Stimulated activated naive CD8-positive, alpha-beta T cell treated with anti-CD3 and anti-CD28 coated beads, Interleukin-15, Interleukin-2, amounts not matched to agents 100 ng/mL and 50 ng/mL, for 24 hours (primary cell): ENCODE data around the gene CHTF18.
"Not testable (repeated sequence)": the region's sequence is repeated elsewhere in the genome, so short reads cannot be mapped to it uniquely, and the experiment has no call there.

Experiments used
- H3K27ac Mint-ChIP-seq: one replicate; pipeline ENCODE4 v1.8.0; 2021; ENCODE audit warnings: mild to moderate bottlenecking, mixed read lengths
- H3K27me3 Mint-ChIP-seq: one replicate; pipeline ENCODE4 v1.8.0; 2021; ENCODE audit warnings: mixed read lengths
- H3K36me3 Mint-ChIP-seq: one replicate; pipeline ENCODE4 v1.8.0; 2021; ENCODE audit warnings: low read depth, mixed read lengths
- H3K4me1 Mint-ChIP-seq: one replicate; pipeline ENCODE4 v1.8.0; 2021; ENCODE audit warnings: low read depth, mixed read lengths
- H3K4me3 Mint-ChIP-seq: one replicate; pipeline ENCODE4 v1.8.0; 2021; ENCODE audit warnings: mild to moderate bottlenecking, mixed read lengths
- H3K9me3 Mint-ChIP-seq: one replicate; pipeline ENCODE4 v1.8.0; 2021; ENCODE audit warnings: mixed read lengths

The CHTF18 gene

DNA sequence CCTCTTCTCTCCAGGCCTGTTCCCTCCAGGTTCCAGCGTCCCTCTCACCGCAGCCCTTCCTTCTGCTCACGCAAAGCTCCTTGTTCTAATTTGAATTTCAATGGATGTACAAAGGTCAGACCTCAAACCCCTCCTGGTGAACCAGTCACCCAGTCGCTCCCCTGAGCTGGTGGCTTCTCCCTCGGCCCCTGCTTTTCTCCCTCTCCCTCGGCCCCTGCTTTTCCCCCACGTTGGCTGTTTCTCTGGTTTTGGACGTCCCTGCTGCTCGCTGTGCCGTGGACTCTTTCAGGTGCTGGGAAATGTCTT, 36.5 kb upstream of the CHTF18 start:
- Mint-ChIP-seq H3K9me3 (no peaks in the 10 kb centered on the region), H3K27ac (no peak overlapping the region), H3K4me3 (no peak overlapping the region), H3K36me3 (no peaks in the 10 kb centered on the region), H3K4me1 (no peaks in the 10 kb centered on the region), H3K27me3 (no peaks in the 10 kb centered on the region)

DNA sequence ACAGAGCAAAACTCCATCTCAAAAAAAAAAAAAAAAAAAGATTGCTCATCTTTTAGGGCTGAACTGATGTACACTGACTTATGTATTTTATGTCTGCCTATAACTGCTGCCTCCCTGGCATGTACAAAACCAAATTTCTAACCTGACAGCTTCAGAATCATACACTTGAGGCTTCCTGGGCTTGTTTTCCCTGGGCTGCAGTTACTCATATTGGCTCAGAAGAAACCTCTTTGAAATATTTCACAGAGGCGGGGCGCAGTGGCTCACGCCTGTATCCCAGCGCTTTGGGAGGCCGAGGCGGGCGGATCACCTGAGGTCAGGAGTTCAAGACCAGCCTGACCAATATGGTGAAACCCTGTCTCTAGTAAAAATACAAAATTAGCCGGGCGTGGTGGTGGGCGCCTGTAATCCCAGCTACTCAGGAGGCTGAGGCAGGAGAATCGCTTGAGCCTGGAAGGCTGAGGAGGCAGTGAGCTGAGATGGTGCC, 34.3 kb upstream of the CHTF18 start:
- H3K9me3 Mint-ChIP-seq, H3K27ac Mint-ChIP-seq, H3K36me3 Mint-ChIP-seq, H3K27me3 Mint-ChIP-seq, H3K4me3 Mint-ChIP-seq, H3K4me1 Mint-ChIP-seq: not testable (repeated sequence)

DNA sequence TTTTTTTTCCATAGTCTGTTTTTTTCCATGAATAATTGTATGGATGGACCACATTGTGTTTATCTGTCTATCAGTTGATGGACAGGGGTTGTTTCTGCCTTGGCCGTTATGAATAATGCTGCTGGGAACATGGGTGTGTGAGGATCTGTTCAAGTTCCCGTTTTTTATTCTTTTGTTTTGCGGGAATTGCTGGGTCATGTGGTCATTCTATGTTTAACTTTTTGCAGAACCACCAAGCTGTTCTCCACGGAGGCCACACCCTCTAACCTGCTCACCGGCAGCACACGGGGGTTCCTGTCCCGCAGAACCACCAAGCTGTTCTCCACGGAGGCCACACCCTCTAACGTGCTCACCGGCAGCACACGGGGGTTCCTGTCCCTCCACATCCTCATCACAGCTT, 33.8 kb upstream of the CHTF18 start:
- H3K36me3 Mint-ChIP-seq, result no peaks in the 10 kb centered on the region
- no peak overlapping the region for H3K27ac Mint-ChIP-seq
- no peaks in the 10 kb centered on the region for H3K9me3 Mint-ChIP-seq
- no peaks in the 10 kb centered on the region for H3K4me1 Mint-ChIP-seq
- H3K4me3 Mint-ChIP-seq, result no peak overlapping the region
- peaks cover 5% of the 10 kb centered on the region for H3K27me3 Mint-ChIP-seq

DNA sequence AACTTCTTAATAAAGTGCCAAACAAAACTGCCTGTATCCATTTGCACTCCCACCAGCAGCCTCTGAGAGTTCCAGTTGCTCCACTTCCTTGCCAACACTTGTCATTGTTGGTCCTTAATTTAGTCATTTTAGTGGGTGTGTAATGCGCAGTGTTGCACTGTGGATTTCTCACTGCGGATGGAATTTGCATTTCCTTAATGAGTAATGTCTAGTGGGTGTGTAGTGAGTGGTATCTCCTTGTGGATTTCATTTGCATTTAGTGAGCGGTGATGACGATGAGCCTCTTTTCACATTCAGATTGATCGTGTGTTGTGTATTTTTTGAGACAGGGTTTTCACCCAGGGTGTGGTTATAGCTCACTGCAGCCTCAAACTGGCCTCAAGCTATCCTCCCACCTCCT, 32.0 kb upstream of the CHTF18 start:
- no peak overlapping the region for H3K27ac Mint-ChIP-seq
- no peaks in the 10 kb centered on the region for H3K9me3 Mint-ChIP-seq
- no peaks in the 10 kb centered on the region for H3K36me3 Mint-ChIP-seq
- H3K4me3 Mint-ChIP-seq, result no peak overlapping the region
- no peaks in the 10 kb centered on the region for H3K4me1 Mint-ChIP-seq
- H3K27me3 Mint-ChIP-seq, result peaks cover 5% of the 10 kb centered on the region

DNA sequence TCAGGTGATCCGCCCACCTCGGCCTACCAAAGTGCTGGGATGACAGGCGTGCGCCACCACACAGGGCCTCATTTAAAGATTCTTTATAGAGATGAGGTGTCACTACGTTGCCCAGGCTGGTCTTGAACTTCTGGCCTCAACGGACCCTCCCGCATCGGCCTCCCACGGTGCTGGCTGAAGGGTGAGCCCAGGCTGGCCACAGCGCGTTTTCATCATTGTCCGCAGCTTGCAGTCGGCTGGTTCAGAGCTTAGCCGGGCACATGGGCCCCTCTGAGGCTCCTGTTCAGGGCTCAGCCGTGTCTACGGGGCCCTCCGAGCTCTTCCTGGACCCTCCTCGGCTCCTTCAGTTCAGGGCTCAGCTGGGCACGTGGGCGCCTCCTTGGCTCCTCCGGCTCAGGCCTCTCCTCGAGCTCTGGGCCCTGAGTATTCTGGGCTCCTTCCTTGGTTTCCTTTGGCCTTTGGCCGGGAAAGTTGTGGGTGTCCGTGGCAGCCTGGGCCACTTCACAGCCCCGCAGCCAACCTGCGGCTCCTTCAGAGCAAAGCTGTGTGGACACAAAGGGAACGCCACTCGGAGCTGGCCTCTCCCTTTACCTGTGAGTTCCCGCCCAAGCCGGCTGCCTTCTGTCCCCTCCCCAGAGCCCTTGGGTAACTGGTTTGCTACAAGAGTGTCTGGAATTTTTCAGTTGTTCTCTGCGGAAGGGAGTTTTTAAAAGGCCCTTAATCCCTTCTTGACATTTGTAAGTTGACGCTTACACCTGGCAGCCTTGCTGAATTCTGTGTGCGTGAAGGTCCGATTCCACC, 29.1 kb upstream of the CHTF18 start:
- no peaks in the 10 kb centered on the region for H3K36me3 Mint-ChIP-seq
- no peaks in the 10 kb centered on the region for H3K4me1 Mint-ChIP-seq
- no peak overlapping the region for H3K27ac Mint-ChIP-seq
- peaks cover 5% of the 10 kb centered on the region for H3K27me3 Mint-ChIP-seq
- no peaks in the 10 kb centered on the region for H3K9me3 Mint-ChIP-seq
- no peak overlapping the region for H3K4me3 Mint-ChIP-seq

DNA sequence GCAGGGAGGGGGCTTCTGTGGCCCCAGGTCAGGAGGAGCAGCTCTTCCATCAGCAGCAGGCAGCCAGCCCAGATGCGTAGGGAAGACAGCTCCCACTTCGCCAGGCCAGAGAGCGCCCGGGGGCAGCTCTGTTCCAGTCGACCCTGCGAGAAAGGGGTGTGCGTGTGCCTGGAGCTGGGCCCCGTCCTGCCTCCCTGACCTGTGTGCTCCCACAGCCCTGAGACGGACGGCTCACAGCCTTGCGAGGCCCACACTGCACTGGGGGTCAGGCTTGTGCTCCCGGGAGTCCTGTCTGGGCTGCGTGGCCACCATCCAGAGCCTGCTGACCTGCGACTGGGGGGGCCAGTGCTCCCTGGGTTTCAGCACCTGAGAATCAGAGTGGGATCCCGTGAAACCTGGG, 28.4 kb upstream of the CHTF18 start:
- Mint-ChIP-seq H3K27me3 (peaks cover 5% of the 10 kb centered on the region), H3K36me3 (no peaks in the 10 kb centered on the region), H3K9me3 (no peaks in the 10 kb centered on the region), H3K4me3 (no peak overlapping the region), H3K27ac (no peak overlapping the region), H3K4me1 (no peaks in the 10 kb centered on the region)

DNA sequence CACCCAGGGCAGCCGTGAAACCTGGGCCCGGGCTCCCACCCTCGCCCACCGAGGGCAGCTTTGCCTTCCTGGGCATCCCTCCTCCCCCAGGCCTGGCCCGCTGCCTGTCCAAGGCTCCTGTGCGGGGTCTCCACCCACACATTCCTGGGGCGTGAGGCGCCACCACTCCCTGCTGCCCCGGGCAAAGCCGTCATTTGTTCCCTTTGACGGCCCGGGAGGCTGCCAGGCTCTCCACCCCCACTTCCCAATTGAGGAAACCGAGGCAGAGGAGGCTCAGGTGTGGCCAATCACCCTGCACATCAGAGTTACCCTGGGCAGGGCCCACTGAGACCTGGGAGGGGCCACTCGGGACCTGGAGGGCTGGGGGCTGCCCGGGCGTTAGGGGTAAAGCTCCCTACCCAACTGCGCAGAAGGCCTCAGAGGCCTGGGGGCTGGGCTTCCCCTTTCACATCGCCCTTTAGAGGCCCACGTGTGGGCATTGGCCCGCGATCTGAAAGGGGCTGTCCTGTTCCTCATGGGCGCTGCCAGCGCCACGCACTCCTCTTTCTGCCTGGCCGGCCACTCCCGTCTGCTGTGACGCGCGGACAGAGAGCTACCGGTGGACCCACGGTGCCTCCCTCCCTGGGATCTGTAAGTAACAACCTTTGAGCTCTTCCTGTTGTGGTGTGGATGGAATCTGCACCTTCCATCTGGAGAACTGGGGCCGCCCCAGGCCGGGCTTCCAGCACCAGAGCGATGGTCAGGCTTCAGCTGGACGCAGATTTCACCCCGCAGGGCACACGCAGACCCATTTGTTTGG, 27.7 kb upstream of the CHTF18 start, which contains the start of gene MSLN:
MSLN (plus strand) TSS at position 190 of the 799 bp plus-strand sequence. CDS start 1,947 bp downstream, outside the sequence.
- no peaks in the 10 kb centered on the region for H3K9me3 Mint-ChIP-seq
- no peak within 1 kb of the TSS for H3K4me3 Mint-ChIP-seq
- peaks cover 5% of the 10 kb centered on the region for H3K27me3 Mint-ChIP-seq
- H3K27ac Mint-ChIP-seq, result no peak within 1 kb of the TSS
- no peaks in the 10 kb centered on the region for H3K4me1 Mint-ChIP-seq
- no peaks in the 10 kb centered on the region for H3K36me3 Mint-ChIP-seq

DNA sequence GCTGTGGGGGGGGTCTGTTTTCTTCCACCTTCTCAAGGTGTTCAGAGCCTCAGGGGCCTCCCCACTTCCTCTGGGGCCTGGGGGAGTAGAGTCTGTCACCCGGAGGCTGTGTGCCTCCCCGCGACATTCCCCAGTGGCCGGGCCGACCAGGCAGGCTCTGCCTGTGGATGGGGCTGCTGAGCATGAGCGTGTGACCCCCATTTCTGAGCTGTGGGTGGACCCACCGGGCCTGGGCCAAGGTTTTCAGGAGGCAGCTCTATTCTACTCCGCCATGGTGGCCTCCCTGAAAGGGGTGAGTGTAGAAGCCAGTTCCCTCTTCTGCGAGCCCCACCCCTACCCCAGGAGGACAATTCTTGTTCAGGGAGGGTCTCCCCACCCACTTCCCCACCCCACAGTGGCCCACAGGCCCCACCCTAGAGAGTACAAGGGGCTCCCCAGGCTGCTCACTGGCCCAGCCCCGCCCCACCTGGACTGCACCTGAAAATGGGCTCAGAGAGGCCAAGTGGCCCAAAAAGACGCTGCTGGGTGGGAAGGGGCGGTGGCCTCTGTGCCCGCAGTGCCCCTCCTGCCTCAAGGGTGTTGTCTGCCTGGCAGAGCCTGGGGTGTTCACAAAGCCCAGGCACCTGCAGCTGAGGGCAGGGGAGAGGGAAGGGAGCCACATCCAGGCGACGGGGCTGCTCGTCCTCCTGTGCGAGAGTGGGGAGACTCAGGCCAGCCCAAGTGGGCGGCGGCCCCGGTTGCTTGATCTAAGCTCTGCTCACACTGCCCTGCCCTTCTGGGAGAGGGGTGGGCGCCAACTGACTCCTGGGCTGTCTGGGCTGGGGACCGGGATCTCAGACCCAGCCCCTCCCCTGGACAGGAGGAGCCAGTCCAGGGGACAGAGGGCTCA, 26.6 kb upstream of the CHTF18 start:
- Mint-ChIP-seq H3K4me3 (no peak overlapping the region), H3K27ac (no peak overlapping the region), H3K9me3 (no peaks in the 10 kb centered on the region), H3K27me3 (peaks cover 5% of the 10 kb centered on the region), H3K4me1 (no peaks in the 10 kb centered on the region), H3K36me3 (no peaks in the 10 kb centered on the region)

DNA sequence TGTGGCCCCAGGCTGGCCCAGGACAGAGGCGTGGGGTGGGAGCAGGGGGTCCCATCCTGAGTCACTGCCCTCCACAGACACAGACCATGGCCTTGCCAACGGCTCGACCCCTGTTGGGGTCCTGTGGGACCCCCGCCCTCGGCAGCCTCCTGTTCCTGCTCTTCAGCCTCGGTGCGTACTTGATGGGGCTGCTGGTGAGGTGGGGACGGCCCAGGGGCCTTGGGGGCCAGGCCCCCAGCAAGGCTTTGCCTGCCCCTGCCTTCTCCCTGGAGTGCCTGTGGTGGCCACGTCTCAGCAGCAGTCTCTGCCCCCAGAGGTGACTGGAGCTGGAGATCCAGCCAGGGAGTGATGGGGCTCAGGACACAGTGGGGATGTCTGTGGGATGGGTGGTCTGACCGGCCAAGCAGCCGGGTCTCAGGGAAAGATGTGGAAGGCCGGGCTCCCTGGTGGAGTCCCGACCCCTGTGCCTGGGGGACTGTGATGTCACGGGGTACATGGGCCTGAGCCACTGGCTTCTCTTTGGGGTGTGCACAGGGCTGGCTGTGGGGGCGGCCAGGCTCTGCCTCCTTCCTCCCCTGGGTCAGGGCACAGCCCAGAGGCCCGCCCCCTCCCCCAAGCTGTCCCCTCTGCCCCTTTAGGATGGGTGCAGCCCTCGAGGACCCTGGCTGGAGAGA, 25.7 kb upstream of the CHTF18 start:
- Mint-ChIP-seq H3K9me3 (no peaks in the 10 kb centered on the region), H3K27ac (no peak overlapping the region), H3K4me3 (no peak overlapping the region), H3K4me1 (no peaks in the 10 kb centered on the region), H3K27me3 (peaks cover 2% of the 10 kb centered on the region), H3K36me3 (no peaks in the 10 kb centered on the region)

DNA sequence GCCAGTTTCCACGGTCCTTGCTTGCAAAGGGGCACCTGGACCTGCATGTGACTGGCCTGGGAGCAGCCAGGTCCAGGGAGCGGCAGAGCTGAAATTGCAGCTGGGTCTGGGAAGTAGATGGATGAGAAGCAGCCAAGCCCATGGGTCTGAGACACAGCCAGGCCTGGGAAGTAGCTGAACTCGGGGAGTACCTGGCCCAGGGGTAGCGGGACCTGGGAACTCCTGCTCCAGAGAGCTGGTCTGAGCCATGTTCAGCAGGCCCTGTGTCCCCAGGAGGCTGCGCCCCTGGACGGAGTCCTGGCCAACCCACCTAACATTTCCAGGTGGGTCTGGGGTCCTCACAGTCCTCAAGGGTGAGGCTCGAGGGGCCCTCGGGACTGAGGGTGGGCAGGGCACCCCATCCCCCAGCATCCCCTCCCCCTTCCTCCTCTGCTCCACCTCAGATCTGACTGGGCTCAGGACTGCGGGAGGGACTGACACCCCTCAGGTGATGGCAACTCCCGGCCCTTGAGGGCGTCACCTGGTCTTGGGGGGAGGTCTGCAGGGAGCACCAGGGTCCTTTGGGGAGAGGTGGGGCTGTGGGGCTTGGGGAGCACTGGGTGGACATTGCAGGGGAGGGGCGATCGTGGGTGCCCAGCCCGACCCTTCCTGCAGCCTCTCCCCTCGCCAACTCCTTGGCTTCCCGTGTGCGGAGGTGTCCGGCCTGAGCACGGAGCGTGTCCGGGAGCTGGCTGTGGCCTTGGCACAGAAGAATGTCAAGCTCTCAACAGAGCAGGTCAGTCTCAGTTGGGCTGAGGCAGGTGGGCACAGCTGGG, 24.8 kb upstream of the CHTF18 start:
- no peaks in the 10 kb centered on the region for H3K4me1 Mint-ChIP-seq
- no peak overlapping the region for H3K4me3 Mint-ChIP-seq
- no peaks in the 10 kb centered on the region for H3K36me3 Mint-ChIP-seq
- no peaks in the 10 kb centered on the region for H3K9me3 Mint-ChIP-seq
- H3K27ac Mint-ChIP-seq, result no peak overlapping the region
- H3K27me3 Mint-ChIP-seq, result no peaks in the 10 kb centered on the region

DNA sequence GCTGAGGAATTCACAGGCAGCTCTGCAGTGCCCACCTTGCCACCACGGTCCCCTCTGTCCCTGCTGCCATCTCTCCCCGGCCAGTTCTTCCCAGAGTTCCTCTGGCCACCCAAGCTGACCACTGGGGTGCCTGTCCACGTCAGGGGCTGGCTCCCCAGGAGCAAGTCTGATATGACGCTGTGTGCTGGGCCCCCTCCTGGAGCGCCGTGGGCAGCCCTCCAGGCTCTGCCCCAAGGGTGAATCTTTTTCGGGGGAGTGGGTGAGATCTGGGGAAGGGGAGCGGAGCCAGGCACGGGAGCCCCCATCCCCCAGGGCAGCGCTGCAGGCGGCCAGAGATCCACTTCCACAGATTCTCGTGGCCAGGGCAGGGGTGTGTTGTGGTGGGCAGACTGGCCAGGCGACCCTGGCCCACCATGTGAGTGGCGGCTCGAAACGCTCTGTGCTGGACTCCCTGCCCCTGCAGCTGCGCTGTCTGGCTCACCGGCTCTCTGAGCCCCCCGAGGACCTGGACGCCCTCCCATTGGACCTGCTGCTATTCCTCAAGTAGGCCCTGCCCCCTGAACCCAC, 24.2 kb upstream of the CHTF18 start:
- Mint-ChIP-seq H3K4me3 (no peak overlapping the region), H3K27ac (no peak overlapping the region), H3K9me3 (no peaks in the 10 kb centered on the region), H3K27me3 (no peaks in the 10 kb centered on the region), H3K36me3 (no peaks in the 10 kb centered on the region), H3K4me1 (no peaks in the 10 kb centered on the region)

DNA sequence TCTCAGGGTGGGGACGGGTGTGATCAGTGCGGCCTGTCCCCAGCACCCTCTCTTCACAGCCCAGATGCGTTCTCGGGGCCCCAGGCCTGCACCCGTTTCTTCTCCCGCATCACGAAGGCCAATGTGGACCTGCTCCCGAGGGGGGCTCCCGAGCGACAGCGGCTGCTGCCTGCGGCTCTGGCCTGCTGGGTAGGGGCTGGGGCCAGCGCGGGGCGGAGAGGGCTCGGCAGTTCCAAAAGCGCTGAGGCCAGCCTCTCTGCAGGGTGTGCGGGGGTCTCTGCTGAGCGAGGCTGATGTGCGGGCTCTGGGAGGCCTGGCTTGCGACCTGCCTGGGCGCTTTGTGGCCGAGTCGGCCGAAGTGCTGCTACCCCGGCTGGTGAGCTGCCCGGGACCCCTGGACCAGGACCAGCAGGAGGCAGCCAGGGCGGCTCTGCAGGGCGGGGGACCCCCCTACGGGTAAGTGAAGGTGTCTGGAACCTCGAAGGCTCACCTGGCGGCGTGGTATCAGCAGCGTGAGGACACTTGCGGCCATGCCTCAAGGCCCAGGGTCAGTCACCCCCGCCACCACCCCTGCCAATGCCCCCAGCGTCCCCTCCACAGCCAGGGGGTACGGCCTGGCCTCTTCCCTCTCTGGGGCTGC, 23.5 kb upstream of the CHTF18 start:
- no peak overlapping the region for H3K27ac Mint-ChIP-seq
- H3K4me3 Mint-ChIP-seq, result no peak overlapping the region
- H3K27me3 Mint-ChIP-seq, result no peaks in the 10 kb centered on the region
- H3K4me1 Mint-ChIP-seq, result no peaks in the 10 kb centered on the region
- H3K9me3 Mint-ChIP-seq, result no peaks in the 10 kb centered on the region
- H3K36me3 Mint-ChIP-seq, result no peaks in the 10 kb centered on the region

DNA sequence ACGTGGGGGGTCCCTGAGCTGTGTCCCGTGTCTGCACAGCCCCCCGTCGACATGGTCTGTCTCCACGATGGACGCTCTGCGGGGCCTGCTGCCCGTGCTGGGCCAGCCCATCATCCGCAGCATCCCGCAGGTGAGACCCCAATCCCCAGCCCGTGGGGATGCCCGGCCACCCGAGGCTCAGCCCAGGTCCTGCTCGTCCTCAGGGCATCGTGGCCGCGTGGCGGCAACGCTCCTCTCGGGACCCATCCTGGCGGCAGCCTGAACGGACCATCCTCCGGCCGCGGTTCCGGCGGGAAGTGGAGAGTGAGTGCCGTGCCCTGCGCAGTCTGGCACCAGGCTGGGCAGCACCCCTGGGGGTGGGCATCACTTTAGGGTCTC, 22.9 kb upstream of the CHTF18 start:
- no peak overlapping the region for H3K4me3 Mint-ChIP-seq
- H3K27ac Mint-ChIP-seq, result no peak overlapping the region
- H3K4me1 Mint-ChIP-seq, result no peaks in the 10 kb centered on the region
- no peaks in the 10 kb centered on the region for H3K36me3 Mint-ChIP-seq
- H3K9me3 Mint-ChIP-seq, result no peaks in the 10 kb centered on the region
- H3K27me3 Mint-ChIP-seq, result no peaks in the 10 kb centered on the region
